ENCODE results near the gene PRR4. TPM values are rescaled to one million over a fixed set of nuclear protein-coding genes. Genes with fewer than 3 reads are reported as not detected.

Gene PRR4
- total RNA-seq, 3 donors from 2014 or later: 0.60 to 3.4 (median 0.79) TPM

- peaks cover 9% of the 10 kb centered on the region for H3K9me3 ChIP-seq
- DNase-seq (no peak), ATAC-seq (no peak)
- H3K4me3 ChIP-seq: no peak overlapping the region
- H3K36me3 ChIP-seq (ENCODE audit: low read depth): no peaks in the 10 kb centered on the region
- intact Hi-C loops (cut with DNase I, micrococcal nuclease): no loop called here
- H3K4me1 ChIP-seq (ENCODE audit: low read depth): no peaks in the 10 kb centered on the region
- TF ChIP-seq, protein P1, sequence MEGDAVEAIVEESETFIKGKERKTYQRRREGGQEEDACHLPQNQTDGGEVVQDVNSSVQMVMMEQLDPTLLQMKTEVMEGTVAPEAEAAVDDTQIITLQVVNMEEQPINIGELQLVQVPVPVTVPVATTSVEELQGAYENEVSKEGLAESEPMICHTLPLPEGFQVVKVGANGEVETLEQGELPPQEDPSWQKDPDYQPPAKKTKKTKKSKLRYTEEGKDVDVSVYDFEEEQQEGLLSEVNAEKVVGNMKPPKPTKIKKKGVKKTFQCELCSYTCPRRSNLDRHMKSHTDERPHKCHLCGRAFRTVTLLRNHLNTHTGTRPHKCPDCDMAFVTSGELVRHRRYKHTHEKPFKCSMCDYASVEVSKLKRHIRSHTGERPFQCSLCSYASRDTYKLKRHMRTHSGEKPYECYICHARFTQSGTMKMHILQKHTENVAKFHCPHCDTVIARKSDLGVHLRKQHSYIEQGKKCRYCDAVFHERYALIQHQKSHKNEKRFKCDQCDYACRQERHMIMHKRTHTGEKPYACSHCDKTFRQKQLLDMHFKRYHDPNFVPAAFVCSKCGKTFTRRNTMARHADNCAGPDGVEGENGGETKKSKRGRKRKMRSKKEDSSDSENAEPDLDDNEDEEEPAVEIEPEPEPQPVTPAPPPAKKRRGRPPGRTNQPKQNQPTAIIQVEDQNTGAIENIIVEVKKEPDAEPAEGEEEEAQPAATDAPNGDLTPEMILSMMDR (IDR thresholded peaks at IDR 0.05): no peak
These were observed 4.5 kb upstream of the PRR4 start for GRCh38 chr12:10853776-10854175.

- DNase-seq (no peak), ATAC-seq (no peak)
- Histone ChIP-seq H3K36me3 (ENCODE audit: low read depth) (no peaks in the 10 kb centered on the region), H3K9me3 (peaks cover 7% of the 10 kb centered on the region), H3K4me1 (ENCODE audit: low read depth) (no peaks in the 10 kb centered on the region), H3K4me3 (no peak overlapping the region)
- intact Hi-C loops (cut with DNase I, micrococcal nuclease): no loop called here
- TF ChIP-seq, protein P1 (IDR thresholded peaks at IDR 0.05): no peak
These were observed 2.1 kb upstream of the PRR4 start for GRCh38 chr12:10851243-10851858.

DNA sequence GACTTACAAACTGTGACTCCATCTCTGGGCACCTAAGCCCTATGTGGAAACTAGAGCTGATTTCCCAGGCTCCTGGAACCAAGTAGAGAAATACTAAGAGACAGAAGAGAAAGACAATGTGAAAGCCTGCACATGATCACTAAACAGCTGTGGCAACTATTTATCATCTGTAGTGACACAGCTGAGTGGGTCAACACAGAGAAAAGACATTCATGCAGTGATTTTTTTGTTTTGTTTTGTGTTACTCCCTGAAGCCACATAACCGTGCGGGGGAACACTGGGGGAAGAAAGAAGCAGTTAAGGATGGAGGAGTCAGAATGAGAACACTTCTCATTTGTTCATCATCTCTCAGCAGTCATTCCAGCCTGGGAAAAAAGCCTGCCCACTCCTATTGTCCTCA is 1.5 kb downstream of the PRR4 start:
- DNase-seq (no peak), ATAC-seq (no peak)
- TF ChIP-seq, protein P1 (IDR thresholded peaks at IDR 0.05): no peak
- no peaks in the 10 kb centered on the region for H3K4me1 ChIP-seq (ENCODE audit: low read depth)
- intact Hi-C loops (cut with DNase I, micrococcal nuclease): no loop called here
- H3K36me3 ChIP-seq (ENCODE audit: low read depth): no peaks in the 10 kb centered on the region
- H3K9me3 ChIP-seq: no peaks in the 10 kb centered on the region
- H3K4me3 ChIP-seq: no peak overlapping the region

DNA sequence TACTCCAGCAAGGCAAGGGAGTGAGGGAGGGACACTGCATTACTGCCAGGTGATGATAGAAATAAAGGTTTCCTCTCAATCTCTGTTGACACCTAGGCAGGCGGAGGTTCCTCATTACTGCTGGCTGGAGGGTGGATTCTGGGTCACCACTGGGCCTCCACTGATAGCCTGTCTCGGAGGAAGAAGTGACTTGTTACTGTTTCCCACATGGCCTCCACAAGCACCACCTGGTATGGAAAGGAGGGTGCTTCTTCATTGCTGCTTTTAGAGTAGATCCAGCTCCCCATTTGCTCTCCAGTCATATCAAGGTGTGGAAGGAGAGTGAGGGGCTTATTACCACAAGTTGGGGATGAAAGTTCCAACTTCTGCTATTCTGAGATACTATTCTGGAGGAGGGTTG is 6.4 kb downstream of the PRR4 start:
- DNase-seq: no peak
- no peaks in the 10 kb centered on the region for H3K36me3 ChIP-seq (ENCODE audit: low read depth)
- TF ChIP-seq, protein P1 (IDR thresholded peaks at IDR 0.05): no peak
- no peaks in the 10 kb centered on the region for H3K4me1 ChIP-seq (ENCODE audit: low read depth)
- ATAC-seq: no peak
- intact Hi-C loops (cut with DNase I, micrococcal nuclease): no loop called here
- no peak overlapping the region for H3K4me3 ChIP-seq
- no peaks in the 10 kb centered on the region for H3K9me3 ChIP-seq

DNA sequence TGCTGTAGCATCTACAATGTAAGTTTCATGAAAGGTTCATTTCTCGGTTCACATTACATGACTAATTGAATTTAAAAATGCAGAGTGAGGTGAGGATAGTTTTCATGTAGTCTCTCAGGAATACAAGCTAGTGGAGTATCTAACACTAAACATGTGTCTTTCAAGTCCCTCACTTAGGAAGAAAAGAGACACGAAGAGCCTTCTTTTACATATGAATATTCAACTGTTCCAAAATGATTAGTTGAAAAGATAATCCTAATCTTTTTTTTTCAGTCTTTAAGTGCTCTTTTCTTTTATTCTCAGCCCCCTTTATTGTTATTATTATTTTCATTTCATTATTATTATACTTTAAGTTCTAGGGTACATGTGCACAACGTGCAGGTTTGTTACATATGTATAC is 10.8 kb downstream of the PRR4 start:
- H3K36me3 ChIP-seq (ENCODE audit: low read depth): no peaks in the 10 kb centered on the region
- H3K9me3 ChIP-seq: peaks cover 2% of the 10 kb centered on the region
- H3K4me3 ChIP-seq: no peak overlapping the region
- ATAC-seq: no peak
- no peaks in the 10 kb centered on the region for H3K4me1 ChIP-seq (ENCODE audit: low read depth)
- TF ChIP-seq, protein P1 (IDR thresholded peaks at IDR 0.05): no peak
- no peak for DNase-seq
- intact Hi-C loops (cut with DNase I, micrococcal nuclease): no loop called here

GRCh38 chr12:10829994-10830393 is 19.3 kb downstream of the PRR4 start:
- Histone ChIP-seq H3K4me1 (ENCODE audit: low read depth) (no peaks in the 10 kb centered on the region), H3K4me3 (no peak overlapping the region), H3K36me3 (ENCODE audit: low read depth) (no peaks in the 10 kb centered on the region), H3K9me3 (no peaks in the 10 kb centered on the region)
- ATAC-seq (no peak), DNase-seq (no peak)
- TF ChIP-seq, protein P1 (IDR thresholded peaks at IDR 0.05): no peak
- intact Hi-C loops (cut with DNase I, micrococcal nuclease): no loop called here
